Trophoblast cell (in vitro differentiated cells and primary cell): Measurements from ENCODE around the gene TAS2R46.
"Not testable (repeated sequence)": the region's sequence is repeated elsewhere in the genome, so short reads cannot be mapped to it uniquely, and the experiment has no call there.

Experiments
- DNase-seq, 2 donors: peaks; one replicate each; pipeline ENCODE4 v3.0.0-alpha.2; 2016
- H2AFZ ChIP-seq: 2 replicates; pipeline ENCODE4 v1.6.1; 2013; ENCODE audit warnings: low read length, moderate library complexity, mild to moderate bottlenecking; ENCODE audit not compliant: insufficient read depth, poor library complexity
- H2AK5ac ChIP-seq: 2 replicates; pipeline ENCODE4 v1.6.1; 2013; ENCODE audit warnings: mild to moderate bottlenecking, low read length
- H2BK120ac ChIP-seq: 2 replicates; pipeline ENCODE4 v1.6.1; 2013; ENCODE audit warnings: low read length, mild to moderate bottlenecking, moderate library complexity; ENCODE audit not compliant: insufficient read depth, poor library complexity
- H2BK12ac ChIP-seq: 2 replicates; pipeline ENCODE4 v1.6.1; 2013; ENCODE audit warnings: mild to moderate bottlenecking, low read length, moderate library complexity
- H2BK5ac ChIP-seq: 2 replicates; pipeline ENCODE4 v1.6.1; 2013; ENCODE audit warnings: low read length, low read depth, moderate library complexity, mild to moderate bottlenecking; ENCODE audit not compliant: poor library complexity
- H3K14ac ChIP-seq: 2 replicates; pipeline ENCODE4 v1.6.1; 2013; ENCODE audit warnings: mild to moderate bottlenecking, low read length
- H3K18ac ChIP-seq: 2 replicates; pipeline ENCODE4 v1.6.1; 2013; ENCODE audit warnings: mild to moderate bottlenecking, low read length
- H3K23ac ChIP-seq: 2 replicates; pipeline ENCODE4 v1.6.1; 2013; ENCODE audit warnings: low read length
- H3K27ac ChIP-seq: 2 replicates; pipeline ENCODE4 v1.5.1; 2013; ENCODE audit warnings: low read depth, mild to moderate bottlenecking, inconsistent platforms, low read length, moderate library complexity
- H3K27me3 ChIP-seq: 2 replicates; pipeline ENCODE4 v1.6.1; 2013; ENCODE audit warnings: inconsistent platforms, mild to moderate bottlenecking, low read length, moderate library complexity; ENCODE audit not compliant: insufficient read depth
- H3K36me3 ChIP-seq, 2 experiments: 1 replicate in 1 of 2; 2 replicates in 1 of 2; pipeline ENCODE4 v1.6.1; 2013; ENCODE audit warnings: low read length in 2 of 2, mild to moderate bottlenecking in 2 of 2, moderate library complexity in 1 of 2; ENCODE audit not compliant: insufficient read depth in 2 of 2, control insufficient read depth in 1 of 2
- H3K4ac ChIP-seq: 2 replicates; pipeline ENCODE4 v1.6.1; 2013; ENCODE audit warnings: low read depth, mild to moderate bottlenecking, low read length, moderate library complexity
- H3K4me1 ChIP-seq, 2 experiments: 1 replicate in 1 of 2; 2 replicates in 1 of 2; pipeline ENCODE4 v1.6.1; 2013; ENCODE audit warnings: low read length in 2 of 2, mild to moderate bottlenecking in 2 of 2, moderate library complexity in 1 of 2; ENCODE audit not compliant: insufficient read depth in 2 of 2, control insufficient read depth in 1 of 2
- H3K4me2 ChIP-seq: 2 replicates; pipeline ENCODE4 v1.6.1; 2013; ENCODE audit warnings: inconsistent platforms, mild to moderate bottlenecking, low read length, moderate library complexity
- H3K4me3 ChIP-seq: 2 replicates; pipeline ENCODE4 v1.5.1; 2013; ENCODE audit warnings: mild to moderate bottlenecking, low read depth, low read length, inconsistent platforms
- H3K79me1 ChIP-seq: one replicate; pipeline ENCODE4 v1.6.1; 2013; ENCODE audit warnings: low read length
- H3K79me2 ChIP-seq: 2 replicates; pipeline ENCODE4 v1.6.1; 2013; ENCODE audit warnings: low read length, mild to moderate bottlenecking; ENCODE audit not compliant: control insufficient read depth, insufficient read depth, poor library complexity
- H3K9ac ChIP-seq: 2 replicates; pipeline ENCODE4 v1.6.1; 2013; ENCODE audit warnings: mild to moderate bottlenecking, low read length
- H3K9me3 ChIP-seq: 2 replicates; pipeline ENCODE4 v1.6.1; 2013; ENCODE audit warnings: low read depth, mild to moderate bottlenecking, control low read depth, inconsistent platforms, low read length; ENCODE audit not compliant: insufficient read depth
- H4K12ac ChIP-seq: 2 replicates; pipeline ENCODE4 v1.6.1; 2013; ENCODE audit warnings: low read depth, mild to moderate bottlenecking, low read length, moderate library complexity
- H4K8ac ChIP-seq: 2 replicates; pipeline ENCODE4 v1.6.1; 2013; ENCODE audit warnings: low read depth, mild to moderate bottlenecking, low read length, moderate library complexity
- H4K91ac ChIP-seq: one replicate; pipeline ENCODE4 v1.6.1; 2013; ENCODE audit warnings: low read depth, mild to moderate bottlenecking, low read length, moderate library complexity
- WGBS: extraction: QIAGEN DNeasy Blood & Tissue Kit; methylation state at CpG from one replicate; pipeline ENCODE4 v1.1.7; 2013; ENCODE audit warnings: missing lambda C conversion rate; ENCODE audit not compliant: insufficient read length, insufficient coverage; ENCODE audit errors: extremely low coverage; 5-methylcytosine and 5-hydroxymethylcytosine counted together

The TAS2R46 gene

DNA sequence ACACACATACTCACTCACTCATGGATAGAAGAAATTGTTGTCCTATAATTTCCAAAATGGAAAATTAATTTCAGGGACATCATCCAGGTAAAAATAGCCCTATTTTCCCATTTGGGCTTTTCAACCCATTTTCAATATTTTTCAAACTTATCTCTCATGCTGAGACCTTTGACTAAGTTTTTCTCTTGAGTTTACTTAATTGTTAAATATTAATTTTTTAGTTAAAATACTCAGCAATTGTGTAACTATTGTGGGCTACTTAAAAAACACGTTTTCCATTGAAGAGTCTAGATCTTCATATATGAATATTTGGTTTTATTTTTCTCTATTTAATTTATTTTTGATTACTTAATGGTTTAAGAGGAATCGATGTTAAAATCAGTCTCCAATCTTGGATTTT is 44.2 kb upstream of the TAS2R46 start:
- no peak overlapping the region for H2AFZ ChIP-seq
- no peak overlapping the region for H4K8ac ChIP-seq
- H3K18ac ChIP-seq: no peak overlapping the region
- H2BK12ac ChIP-seq: no peak overlapping the region
- no peak overlapping the region for H3K23ac ChIP-seq
- no peak overlapping the region for H2AK5ac ChIP-seq
- H3K14ac ChIP-seq: no peak overlapping the region
- no peak overlapping the region for H3K4me2 ChIP-seq
- H3K27me3 ChIP-seq: no peaks in the 10 kb centered on the region
- WGBS: no CpG with 5 or more reads among the region's 2 CpGs
- DNase-seq: no peak
- no peak overlapping the region for H3K4ac ChIP-seq
- H3K9me3 ChIP-seq: no peaks in the 10 kb centered on the region
- no peak overlapping the region for H4K91ac ChIP-seq
- H3K27ac ChIP-seq: no peak overlapping the region
- no peak overlapping the region for H3K9ac ChIP-seq
- no peak overlapping the region for H2BK120ac ChIP-seq
- no peaks in the 10 kb centered on the region for H3K4me1 ChIP-seq
- H2BK5ac ChIP-seq: no peak overlapping the region
- no peak overlapping the region for H4K12ac ChIP-seq
- no peaks in the 10 kb centered on the region for H3K36me3 ChIP-seq
- H3K79me1 ChIP-seq: no peaks in the 10 kb centered on the region
- no peak overlapping the region for H3K4me3 ChIP-seq
- peaks cover 2% of the 10 kb centered on the region for H3K79me2 ChIP-seq

DNA sequence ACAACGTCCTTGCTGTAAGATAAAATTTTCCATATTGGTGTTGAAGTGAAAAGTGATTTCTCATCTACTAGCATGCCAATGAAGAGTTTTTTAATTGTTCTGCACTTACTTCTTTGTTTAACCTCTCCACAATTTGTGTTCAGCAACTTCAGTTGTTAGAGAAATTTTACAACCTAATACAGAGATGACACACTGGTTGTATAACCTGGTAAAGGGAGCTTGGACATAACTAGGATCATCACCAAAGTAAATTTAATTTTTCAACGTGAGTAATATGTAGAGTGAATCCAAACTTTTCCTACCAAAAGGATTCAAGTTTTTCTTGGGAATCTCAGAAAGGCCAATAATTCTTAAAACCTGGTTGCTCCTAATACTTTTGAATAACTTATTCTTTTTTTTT is 43.5 kb upstream of the TAS2R46 start:
- no peak for DNase-seq
- Histone ChIP-seq H3K9ac (no peak overlapping the region), H4K12ac (no peak overlapping the region), H3K14ac (no peak overlapping the region), H3K4me2 (no peak overlapping the region), H2BK5ac (no peak overlapping the region), H3K4me1 (no peaks in the 10 kb centered on the region), H3K9me3 (no peaks in the 10 kb centered on the region), H3K27me3 (no peaks in the 10 kb centered on the region), H3K36me3 (peaks cover 0 to 3% of the 10 kb centered on the region in 2 experiments), H3K79me2 (peaks cover 2% of the 10 kb centered on the region), H3K18ac (no peak overlapping the region), H4K8ac (no peak overlapping the region), H3K23ac (no peak overlapping the region), H3K4ac (no peak overlapping the region), H3K27ac (no peak overlapping the region), H2AK5ac (no peak overlapping the region), H4K91ac (no peak overlapping the region), H3K4me3 (no peak overlapping the region), H2AFZ (no peak overlapping the region), H2BK12ac (no peak overlapping the region), H2BK120ac (no peak overlapping the region), H3K79me1 (no peaks in the 10 kb centered on the region)
- WGBS: no CpG with 5 or more reads among the region's 2 CpGs

DNA sequence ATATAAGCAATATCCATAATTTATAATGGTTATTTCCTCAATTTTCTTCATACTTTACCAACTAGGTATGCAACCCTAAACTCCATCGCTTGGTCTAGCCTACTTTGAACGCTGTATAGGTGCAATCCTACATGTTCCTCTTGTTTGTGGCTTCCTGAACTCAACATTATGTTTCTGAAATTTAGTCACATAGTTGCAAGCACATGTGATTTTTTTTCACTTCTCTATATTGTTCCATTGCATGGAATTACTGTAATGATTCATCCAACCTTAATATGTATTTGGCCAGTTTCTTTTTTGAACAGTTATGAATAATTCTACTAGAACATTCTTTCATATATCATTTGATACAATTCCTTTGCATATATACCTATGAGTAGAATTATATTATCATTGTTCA is 32.8 kb upstream of the TAS2R46 start:
- not testable (repeated sequence) for H3K27me3 ChIP-seq, H2BK120ac ChIP-seq, H4K12ac ChIP-seq, H2AFZ ChIP-seq, H4K91ac ChIP-seq, H3K9ac ChIP-seq, H3K4me3 ChIP-seq, H3K27ac ChIP-seq, H3K36me3 ChIP-seq, H2AK5ac ChIP-seq, H3K4ac ChIP-seq, H2BK5ac ChIP-seq, H3K14ac ChIP-seq, H3K18ac ChIP-seq, H3K4me2 ChIP-seq, H2BK12ac ChIP-seq, H3K79me2 ChIP-seq, H3K23ac ChIP-seq, H3K4me1 ChIP-seq, H3K79me1 ChIP-seq, DNase-seq, H3K9me3 ChIP-seq, H4K8ac ChIP-seq
- WGBS: no CpG with 5 or more reads among the region's 2 CpGs

DNA sequence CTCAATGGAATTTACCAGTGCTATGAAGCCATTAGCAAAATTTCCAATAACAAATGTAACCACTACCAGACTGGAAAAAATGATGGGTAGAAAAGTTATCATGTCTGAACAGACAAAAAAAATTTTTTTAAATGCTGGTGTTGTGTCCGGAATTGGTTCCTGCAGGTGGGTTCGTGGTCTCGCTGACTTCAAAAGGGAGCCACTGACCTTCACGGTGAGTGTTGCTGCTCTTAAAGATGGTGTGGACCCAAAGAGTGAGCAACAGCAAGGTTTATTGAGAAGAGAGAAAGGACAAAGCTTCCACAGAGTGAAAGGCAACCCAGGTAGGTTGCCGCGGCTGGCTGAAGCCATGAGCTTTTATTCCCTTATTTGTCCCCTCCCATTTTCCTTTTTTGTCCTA is 30.0 kb upstream of the TAS2R46 start, which contains the start of gene TAS2R43:
Gene TAS2R43 (minus strand): TSS at position 186 of the 400 bp plus-strand sequence. CDS start 84 bp downstream, at position 102.
- Histone ChIP-seq H2BK12ac (no peak within 1 kb of the TSS), H3K27me3 (no peaks in the 10 kb centered on the region), H2BK120ac (no peak within 1 kb of the TSS), H3K9me3 (no peaks in the 10 kb centered on the region), H3K14ac (no peak within 1 kb of the TSS), H3K4me3 (no peak within 1 kb of the TSS), H3K79me2 (no peaks in the 10 kb centered on the region), H2AFZ (no peak within 1 kb of the TSS), H3K23ac (no peak within 1 kb of the TSS), H2AK5ac (no peak within 1 kb of the TSS), H3K36me3 (no peaks in the 10 kb centered on the region), H4K8ac (no peak within 1 kb of the TSS), H3K79me1 (no peaks in the 10 kb centered on the region), H4K12ac (no peak within 1 kb of the TSS), H3K4ac (no peak within 1 kb of the TSS), H3K18ac (no peak within 1 kb of the TSS), H2BK5ac (no peak within 1 kb of the TSS), H3K27ac (no peak within 1 kb of the TSS), H3K4me1 (no peaks in the 10 kb centered on the region), H3K9ac (no peak within 1 kb of the TSS), H4K91ac (no peak within 1 kb of the TSS), H3K4me2 (no peak within 1 kb of the TSS)
- DNase-seq: no peak
- no CpG with 5 or more reads among the region's 6 CpGs for whole genome bisulfite sequencing
